Heart left ventricle (tissue), 16 donors: ENCODE data around the gene WFDC1. TPM values are rescaled to one million over a fixed set of nuclear protein-coding genes. Genes with fewer than 3 reads are reported as not detected.

ENCODE experiments used
- ATAC-seq, 4 donors: fragments of 200-7000 bp; cut with Tn5 transposase; one replicate each; pipeline ENCODE4 v1.9.1; 2020 to 2022; ENCODE audit warnings: moderate library complexity in 4 of 4, mild to moderate bottlenecking in 3 of 4, moderate number of reproducible peaks in 1 of 4
- DNase-seq, 5 donors: peaks; one replicate each; pipeline ENCODE4 v3.0.0-alpha.2; 2020
- H3K27ac ChIP-seq, 12 donors: fragments of 200-600 bp; sonication (generic) in 4 of 12; one replicate each; pipeline versions ENCODE4 v1.5.0 to v1.8.0; 2016 to 2022; ENCODE audit warnings: mild to moderate bottlenecking in 2 of 12
- H3K27me3 ChIP-seq, 9 donors: fragments of 200-600 bp; sonication (generic) in 2 of 9; one replicate each; pipeline versions ENCODE4 v1.5.1 to v1.8.0; 2016 to 2022; ENCODE audit warnings: mild to moderate bottlenecking in 3 of 9
- H3K36me3 ChIP-seq, 9 donors: fragments of 200-600 bp; sonication (generic) in 2 of 9; one replicate each; pipeline versions ENCODE4 v1.5.0 to v1.8.0; 2018 to 2022; ENCODE audit warnings: mild to moderate bottlenecking in 2 of 9
- H3K4me1 ChIP-seq, 12 donors: fragments of 200-600 bp; sonication (generic) in 4 of 12; one replicate each; pipeline versions ENCODE4 v1.5.0 to v1.8.0; 2016 to 2022; ENCODE audit warnings: mild to moderate bottlenecking in 3 of 12
- H3K4me3 ChIP-seq, 12 donors: fragments of 200-600 bp; sonication (generic) in 4 of 12; one replicate each; pipeline versions ENCODE4 v1.5.0 to v1.8.0; 2017 to 2022; ENCODE audit warnings: mild to moderate bottlenecking in 9 of 12, moderate library complexity in 4 of 12
- H3K9me3 ChIP-seq, 12 donors: fragments of 200-600 bp; sonication (generic) in 4 of 12; one replicate each; pipeline versions ENCODE4 v1.5.0 to v1.8.0; 2016 to 2022; ENCODE audit warnings: mild to moderate bottlenecking in 1 of 12
- POLR2A ChIP-seq, 2 donors: fragments of 450-650 bp; IDR thresholded peaks; one replicate each; pipeline ENCODE4 v1.6.1; 2017; ENCODE audit warnings: antibody characterized with exemption in 2 of 2, mild to moderate bottlenecking in 2 of 2, moderate library complexity in 2 of 2
- WGBS, 4 donors: extraction: QIAGEN DNeasy Blood & Tissue Kit in 2 of 4; methylation state at CpG; one replicate each; pipeline versions ENCODE4 v1.1.5 to v1.1.7; 2013 to 2018; 5-methylcytosine and 5-hydroxymethylcytosine counted together
- intact Hi-C, 10 donors: fragments of 100-400 bp; cut with DNase I; formaldehyde crosslinking; loops; one replicate each; pipeline versions ENCODE4 v1.11.1 to v1.14.2; 2022
- polyA plus RNA-seq, 2 donors: library from polyadenylated mRNA; stranded (reverse); fragments of 200-250 nt; gene quantifications; one replicate each; pipeline ENCODE4 v1.2.3, GENCODE V29; 2013
- total RNA-seq, 9 donors: library from RNA; depleted of rRNA in 2 of 9; stranded (reverse); fragments of >200 nt in 2 of 9; fragmentation: NEBNext Ultra II Directional in 3 of 9; extraction: Animal tissue kit (Norgen Biotek cat#: 25700) in 3 of 9; gene quantifications; one replicate each; pipeline versions ENCODE4 v1.1.0 to v1.2.4, GENCODE V29; 2016 to 2023
- TF ChIP-seq, protein P1 (sequence below), 12 donors: fragments of 200-600 bp; sonication (generic) in 4 of 12; IDR thresholded peaks; one replicate each; pipeline versions ENCODE4 v1.5.0 to v1.8.0; 2018 to 2022; ENCODE audit warnings: antibody characterized with exemption in 12 of 12, mild to moderate bottlenecking in 5 of 12
- donor health status: ischemic (EF 13 %, LVEDD 7.1; RV severe dilation, severe dysfunction).
- donor health status: healthy with polysubstance abuse.
- donor health status: DM: no; HTN: yes; CAD: no.
- donor health status: DM: no; HTN: no; CAD: no.
- donor health status: ischemic (EF 25% LVEDD 6.9; RV normal size, moderate dysfunction).
- donor health status: ischemic (EF 25% LVEDD 5.7; RV mildly dilated, moderate dysfunction).
- donor health status: healthy.
- donor health status: DM: yes; HTN: yes; CAD: no.
- donor health status: ischemic (EF 35%, LVEDD 5.7; RV mildly dilated, moderate dysfunction).
- donor health status: nonischemic (EF 11% LVEDD 7.7; RV severe dilation, severe dysfunction).
- donor health status: DM: yes; HTN: yes; CAD: no.
- donor health status: PGD.
- donor health status: ischemic (EF 29% LVEDD 5.4; RV normal size, mild dysfunction).
- donor health status: nonischemic (EF 23%, LVEDD 6.1; RV moderate dilation, normal function).

Gene WFDC1
- total and polyA plus RNA-seq, 11 donors: 0.50 to 5.4 (median 1.6) TPM

DNA sequence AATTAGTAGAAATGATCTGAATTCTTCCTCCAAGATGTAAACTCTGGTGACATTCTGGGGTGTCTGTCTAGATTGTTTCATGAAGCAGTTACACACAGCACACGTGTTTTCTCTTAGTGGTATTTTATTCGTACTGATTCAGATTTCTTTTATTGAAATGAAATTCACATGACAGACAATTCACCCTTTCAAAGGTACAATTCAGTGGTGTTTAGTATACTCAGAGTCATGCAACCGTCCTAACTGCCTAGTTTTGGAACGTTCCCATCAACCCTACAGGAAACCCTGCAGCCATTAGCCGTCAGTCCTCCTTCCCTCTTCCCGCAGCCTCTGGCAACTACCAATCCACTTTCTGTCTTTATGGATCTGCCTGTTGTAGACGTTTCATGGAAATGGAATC lies 8.8 kb downstream of the WFDC1 start:
- ATAC-seq: no peak
- no peaks in the 10 kb centered on the region for H3K9me3 ChIP-seq
- no peak for TF ChIP-seq POLR2A (IDR thresholded peaks at IDR 0.05)
- TF ChIP-seq, protein P1, sequence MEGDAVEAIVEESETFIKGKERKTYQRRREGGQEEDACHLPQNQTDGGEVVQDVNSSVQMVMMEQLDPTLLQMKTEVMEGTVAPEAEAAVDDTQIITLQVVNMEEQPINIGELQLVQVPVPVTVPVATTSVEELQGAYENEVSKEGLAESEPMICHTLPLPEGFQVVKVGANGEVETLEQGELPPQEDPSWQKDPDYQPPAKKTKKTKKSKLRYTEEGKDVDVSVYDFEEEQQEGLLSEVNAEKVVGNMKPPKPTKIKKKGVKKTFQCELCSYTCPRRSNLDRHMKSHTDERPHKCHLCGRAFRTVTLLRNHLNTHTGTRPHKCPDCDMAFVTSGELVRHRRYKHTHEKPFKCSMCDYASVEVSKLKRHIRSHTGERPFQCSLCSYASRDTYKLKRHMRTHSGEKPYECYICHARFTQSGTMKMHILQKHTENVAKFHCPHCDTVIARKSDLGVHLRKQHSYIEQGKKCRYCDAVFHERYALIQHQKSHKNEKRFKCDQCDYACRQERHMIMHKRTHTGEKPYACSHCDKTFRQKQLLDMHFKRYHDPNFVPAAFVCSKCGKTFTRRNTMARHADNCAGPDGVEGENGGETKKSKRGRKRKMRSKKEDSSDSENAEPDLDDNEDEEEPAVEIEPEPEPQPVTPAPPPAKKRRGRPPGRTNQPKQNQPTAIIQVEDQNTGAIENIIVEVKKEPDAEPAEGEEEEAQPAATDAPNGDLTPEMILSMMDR (IDR thresholded peaks at IDR 0.05): no peak
- no peak overlapping the region for H3K4me3 ChIP-seq
- H3K27ac ChIP-seq: peak overlapping the region in 8 of 12 donors; percentile 20 to 85 (median 54)
- no peaks in the 10 kb centered on the region for H3K36me3 ChIP-seq
- intact Hi-C loops: no loop called here
- no peak for DNase-seq
- H3K27me3 ChIP-seq: peaks cover 0 to 7% (median 0%) of the 10 kb centered on the region in 9 donors
- 64 to 75% (median 66%) methylated on average over 7 of the region's 7 CpGs for WGBS, 4 donors
- peaks cover 0 to 19% (median 2%) of the 10 kb centered on the region in 12 donors for H3K4me1 ChIP-seq

DNA sequence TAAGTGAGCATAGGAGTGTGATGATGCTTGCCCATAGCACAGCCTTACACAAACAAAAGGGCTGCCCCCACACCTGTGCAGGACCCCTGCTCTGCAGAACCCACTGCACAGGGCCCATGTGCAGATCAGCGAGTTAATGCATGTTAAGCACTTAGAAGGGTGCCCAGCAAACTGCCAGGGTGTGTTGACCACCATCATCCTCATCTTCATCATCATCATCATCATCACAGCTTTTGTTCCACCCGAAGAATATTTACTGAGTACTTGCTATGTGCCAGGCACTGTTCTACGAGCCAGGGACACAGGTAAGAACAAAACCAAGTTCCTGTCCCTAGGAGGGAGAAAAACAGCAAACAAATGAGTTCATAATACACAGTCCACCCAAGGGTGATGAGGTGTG lies 11.9 kb downstream of the WFDC1 start:
- ATAC-seq (no peak), DNase-seq (peak in 1 of 5 donors; percentile 14)
- peaks cover 0 to 17% (median 0%) of the 10 kb centered on the region in 9 donors for H3K27me3 ChIP-seq
- H3K27ac ChIP-seq: peak overlapping the region in 1 of 12 donors; percentile 11
- WGBS, 4 donors: 90 to 95% (median 94%) methylated on average over 3 of the region's 3 CpGs
- no peak overlapping the region for H3K4me3 ChIP-seq
- peaks cover 0 to 19% (median 2%) of the 10 kb centered on the region in 12 donors for H3K4me1 ChIP-seq
- TF ChIP-seq, protein P1 (IDR thresholded peaks at IDR 0.05): no peak
- TF ChIP-seq POLR2A (IDR thresholded peaks at IDR 0.05): no peak
- H3K36me3 ChIP-seq: no peaks in the 10 kb centered on the region
- intact Hi-C loops: loop anchor here in 1 of 10 donors (2.0 kb wide), 1 partner anchor 26 kb away; no protein-coding TSS in a partner anchor
- H3K9me3 ChIP-seq: no peaks in the 10 kb centered on the region

DNA sequence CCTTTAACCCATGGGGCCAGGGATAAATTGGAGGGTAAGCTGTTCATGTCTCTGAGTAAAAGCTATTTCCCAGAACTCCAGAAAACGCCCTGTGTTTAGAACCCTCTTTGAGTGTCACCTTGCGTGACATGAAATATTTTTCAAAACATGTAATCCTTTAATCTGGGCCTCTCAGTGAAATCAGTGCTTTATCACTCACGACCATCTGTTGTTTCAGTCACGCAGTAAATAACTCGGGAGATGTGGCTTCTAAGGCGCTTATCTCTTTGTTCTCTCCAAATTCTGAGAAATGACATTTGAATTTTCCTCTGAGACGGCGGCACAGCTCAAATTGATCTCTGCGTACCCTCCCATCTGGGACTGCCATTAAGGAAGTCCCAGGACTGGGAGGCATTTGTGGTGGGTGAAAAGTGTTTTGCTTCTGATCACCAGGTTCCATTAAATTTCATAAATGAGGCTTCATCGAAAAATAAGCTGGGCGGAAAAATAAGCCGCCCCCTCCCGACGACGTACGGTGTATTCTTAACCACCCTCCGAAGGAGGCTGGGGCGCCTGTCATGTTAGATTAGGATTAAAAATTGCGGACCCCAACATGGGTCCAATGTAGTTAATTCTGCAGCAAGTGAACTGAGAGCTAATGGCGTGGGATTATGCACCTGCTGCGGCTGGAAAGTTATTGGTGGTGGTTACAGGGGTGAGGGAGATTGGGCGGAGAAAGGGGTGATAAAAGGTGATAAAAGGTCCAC lies 12.7 kb downstream of the WFDC1 start:
- H3K27ac ChIP-seq: peak overlapping the region in 1 of 12 donors; percentile 11
- 85 to 89% (median 87%) methylated on average over 22 of the region's 22 CpGs for WGBS, 4 donors
- intact Hi-C loops: loop anchor here in 1 of 10 donors (2.0 kb wide), 1 partner anchor 27 kb away; no protein-coding TSS in a partner anchor
- ATAC-seq (no peak), DNase-seq (peak in 1 of 5 donors; percentile 2)
- peaks cover 0 to 25% (median 5%) of the 10 kb centered on the region in 9 donors for H3K27me3 ChIP-seq
- H3K36me3 ChIP-seq: no peaks in the 10 kb centered on the region
- H3K4me1 ChIP-seq: peaks cover 0 to 15% (median under 1%) of the 10 kb centered on the region in 12 donors
- no peaks in the 10 kb centered on the region for H3K9me3 ChIP-seq
- TF ChIP-seq POLR2A (IDR thresholded peaks at IDR 0.05): no peak
- TF ChIP-seq, protein P1 (IDR thresholded peaks at IDR 0.05): no peak
- H3K4me3 ChIP-seq: no peak overlapping the region

DNA sequence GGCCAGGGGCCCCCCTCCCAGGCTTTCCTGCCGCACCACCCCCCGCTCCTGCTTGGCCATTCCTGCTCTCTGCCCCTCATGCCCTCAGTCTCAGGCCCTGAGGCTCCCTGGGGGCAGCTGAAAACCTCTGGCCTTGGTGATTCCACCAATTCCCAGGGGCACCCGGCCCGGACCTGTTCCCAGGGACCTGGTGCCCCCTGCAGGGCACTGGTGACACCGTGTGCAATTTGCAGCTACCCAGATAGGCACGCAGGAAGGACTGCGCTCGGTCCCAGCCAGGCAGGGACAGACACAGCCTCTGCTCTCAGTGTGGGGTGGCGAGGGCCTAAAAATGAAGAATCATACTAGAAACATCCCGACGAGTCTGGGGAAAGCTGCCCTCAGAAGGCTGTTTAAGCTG lies 13.4 kb downstream of the WFDC1 start:
- H3K27me3 ChIP-seq: peaks cover 2 to 29% (median 10%) of the 10 kb centered on the region in 9 donors
- no peaks in the 10 kb centered on the region for H3K9me3 ChIP-seq
- H3K27ac ChIP-seq: no peak overlapping the region
- 31 to 42% (median 38%) methylated on average over 9 to 11 of the region's 11 CpGs for WGBS, 4 donors
- intact Hi-C loops: loop anchor here in 1 of 10 donors (2.0 kb wide), 1 partner anchor 29 kb away; no protein-coding TSS in a partner anchor
- H3K36me3 ChIP-seq: no peaks in the 10 kb centered on the region
- DNase-seq (peak; percentile 24 to 67 (median 58)), ATAC-seq (peak; percentile 51 to 76 (median 74))
- peaks cover 0 to 13% (median 0%) of the 10 kb centered on the region in 12 donors for H3K4me1 ChIP-seq
- H3K4me3 ChIP-seq: no peak overlapping the region
- TF ChIP-seq POLR2A (IDR thresholded peaks at IDR 0.05): no peak
- TF ChIP-seq, protein P1 (IDR thresholded peaks at IDR 0.05): peak; percentile 34 to 66 (median 54)
